Measurements from ENCODE around the gene NME4.
"Not testable (repeated sequence)": the region's sequence is repeated elsewhere in the genome, so short reads cannot be mapped to it uniquely, and the experiment has no call there.

The NME4 gene

DNA sequence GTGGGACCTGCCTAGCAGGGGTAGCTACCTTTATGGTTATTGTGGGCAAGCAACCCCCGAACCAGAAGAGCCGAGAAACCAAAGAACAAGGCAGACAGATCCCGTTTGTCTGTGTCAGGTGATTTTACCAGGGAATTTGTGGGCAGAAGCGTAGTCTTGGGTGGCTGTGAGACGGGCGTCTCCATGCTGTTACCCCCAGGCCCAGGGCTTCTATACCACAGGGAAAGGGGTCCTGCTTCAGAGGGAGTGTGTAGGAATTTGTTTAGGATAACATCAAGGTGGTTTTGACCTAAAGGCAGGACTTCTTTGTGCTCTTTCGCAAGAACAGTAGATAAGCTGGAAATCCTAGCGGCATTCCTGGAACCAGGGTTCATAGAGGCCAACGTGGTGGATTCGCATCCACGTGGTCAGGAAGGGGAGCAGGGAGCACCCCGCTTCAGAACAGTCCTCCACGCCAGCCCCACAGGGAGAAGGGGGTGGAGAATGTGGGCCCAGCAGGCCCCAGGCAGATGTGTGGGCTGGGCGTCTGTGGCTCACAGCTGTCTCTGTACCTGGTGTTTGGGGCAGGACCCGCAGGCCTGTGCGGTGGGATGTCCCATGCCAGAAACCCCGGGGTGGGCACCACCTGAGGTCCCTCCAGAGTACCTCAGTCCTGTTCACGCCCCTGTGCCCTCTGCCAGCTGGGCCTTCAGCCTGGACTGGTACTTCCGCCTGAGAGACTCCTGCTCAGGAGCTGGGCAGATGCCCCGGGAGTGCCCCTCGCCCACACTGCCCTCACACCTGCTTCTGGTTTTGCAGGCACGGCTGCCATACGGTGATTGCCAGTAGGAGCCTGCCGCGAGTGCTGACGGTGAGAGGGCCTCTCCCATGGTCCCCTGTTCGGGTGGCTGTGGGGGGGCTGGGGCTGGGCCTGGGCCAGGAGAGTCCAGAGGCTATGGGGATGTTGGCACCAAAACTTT, 8.8 kb downstream of the NME4 start:
- no peak overlapping the region for H3K9ac ChIP-seq (ENCODE audit: low read length)
- no peaks in the 10 kb centered on the region for H3K9me3 ChIP-seq (ENCODE audit: low read length)
- H3K4me3 ChIP-seq (ENCODE audit: low read depth in 1 of 2, low read length in 2 of 2) = no peak overlapping the region
- no peaks in the 10 kb centered on the region for H3K36me3 ChIP-seq (ENCODE audit: insufficient read depth, low read length)
- H3K4me1 ChIP-seq (ENCODE audit: insufficient read depth, low read length) = no peaks in the 10 kb centered on the region
- H3K27me3 ChIP-seq (ENCODE audit: control insufficient read depth in 1 of 2, insufficient read depth in 2 of 2, low read length in 2 of 2) = no peaks in the 10 kb centered on the region
- H3K27ac ChIP-seq (ENCODE audit: low read depth, low read length) = no peak overlapping the region

DNA sequence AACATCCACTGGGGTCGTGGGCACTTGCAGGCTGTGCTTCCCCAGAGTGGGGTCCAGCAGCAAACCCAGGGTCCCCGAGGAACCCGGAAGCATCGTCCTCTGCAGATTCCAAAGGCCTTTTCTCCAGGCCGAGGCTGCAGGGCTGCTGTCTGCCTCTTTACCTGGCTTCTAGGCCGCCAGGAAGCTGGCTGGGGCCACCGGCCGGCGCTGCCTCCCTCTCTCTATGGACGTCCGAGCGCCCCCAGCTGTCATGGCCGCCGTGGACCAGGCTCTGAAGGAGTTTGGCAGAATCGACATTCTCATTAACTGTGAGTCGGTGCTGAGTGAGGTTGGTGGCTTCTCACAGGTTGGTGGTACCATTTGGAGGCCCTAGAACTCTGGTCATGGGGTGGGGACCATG, 10.3 kb downstream of the NME4 start:
- no peaks in the 10 kb centered on the region for H3K9me3 ChIP-seq (ENCODE audit: low read length)
- H3K4me3 ChIP-seq (ENCODE audit: low read depth in 1 of 2, low read length in 2 of 2) = no peak overlapping the region
- no peaks in the 10 kb centered on the region for H3K27me3 ChIP-seq (ENCODE audit: control insufficient read depth in 1 of 2, insufficient read depth in 2 of 2, low read length in 2 of 2)
- H3K9ac ChIP-seq (ENCODE audit: low read length) = no peak overlapping the region
- no peak overlapping the region for H3K27ac ChIP-seq (ENCODE audit: low read depth, low read length)
- H3K36me3 ChIP-seq (ENCODE audit: insufficient read depth, low read length) = no peaks in the 10 kb centered on the region
- H3K4me1 ChIP-seq (ENCODE audit: insufficient read depth, low read length) = no peaks in the 10 kb centered on the region

DNA sequence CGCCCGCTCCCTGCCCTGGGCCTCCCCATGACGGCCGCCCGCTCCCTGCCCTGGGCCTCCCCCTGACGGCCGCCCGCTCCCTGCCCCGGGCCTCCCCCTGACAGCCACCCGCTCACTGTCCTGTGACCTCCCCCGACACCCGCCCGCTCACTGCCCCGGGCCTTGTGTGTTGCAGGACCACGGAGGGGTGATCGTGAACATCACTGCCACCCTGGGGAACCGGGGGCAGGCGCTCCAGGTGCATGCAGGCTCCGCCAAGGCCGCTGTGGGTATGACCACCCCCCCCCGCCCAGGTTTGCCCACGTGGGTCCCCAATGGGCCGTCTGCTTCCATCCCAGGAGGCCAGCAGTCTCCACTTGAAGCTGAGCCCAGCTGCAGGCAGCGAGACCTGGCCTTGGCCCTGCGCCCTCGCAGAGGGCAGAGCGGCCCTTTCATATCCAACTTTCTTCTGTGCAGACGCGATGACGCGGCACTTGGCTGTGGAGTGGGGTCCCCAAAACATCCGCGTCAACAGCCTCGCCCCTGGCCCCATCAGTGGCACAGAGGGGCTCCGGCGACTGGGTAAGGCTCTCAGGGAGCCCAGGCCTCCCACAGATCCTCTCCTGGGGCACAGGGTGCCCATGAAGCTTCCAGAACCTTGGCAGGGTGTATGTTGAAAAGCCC, 13.6 kb downstream of the NME4 start:
- H3K36me3 ChIP-seq (ENCODE audit: insufficient read depth, low read length) = no peaks in the 10 kb centered on the region
- no peaks in the 10 kb centered on the region for H3K27me3 ChIP-seq (ENCODE audit: control insufficient read depth in 1 of 2, insufficient read depth in 2 of 2, low read length in 2 of 2)
- H3K4me1 ChIP-seq (ENCODE audit: insufficient read depth, low read length) = no peaks in the 10 kb centered on the region
- H3K9ac ChIP-seq (ENCODE audit: low read length) = no peak overlapping the region
- no peaks in the 10 kb centered on the region for H3K9me3 ChIP-seq (ENCODE audit: low read length)
- H3K4me3 ChIP-seq (ENCODE audit: low read depth in 1 of 2, low read length in 2 of 2) = no peak overlapping the region
- no peak overlapping the region for H3K27ac ChIP-seq (ENCODE audit: low read depth, low read length)

- Histone ChIP-seq H3K27me3 (ENCODE audit: control insufficient read depth in 1 of 2, insufficient read depth in 2 of 2, low read length in 2 of 2) (no peaks in the 10 kb centered on the region), H3K9ac (ENCODE audit: low read length) (no peak overlapping the region), H3K9me3 (ENCODE audit: low read length) (no peaks in the 10 kb centered on the region), H3K4me3 (ENCODE audit: low read depth in 1 of 2, low read length in 2 of 2) (no peak overlapping the region), H3K27ac (ENCODE audit: low read depth, low read length) (no peak overlapping the region), H3K4me1 (ENCODE audit: insufficient read depth, low read length) (no peaks in the 10 kb centered on the region), H3K36me3 (ENCODE audit: insufficient read depth, low read length) (no peaks in the 10 kb centered on the region)
Observed at GRCh38 chr16:411576-412265, 14.7 kb downstream of the NME4 start.

GRCh38 chr16:414395-415169, 17.6 kb downstream of the NME4 start:
- Histone ChIP-seq H3K9me3 (ENCODE audit: low read length) (no peaks in the 10 kb centered on the region), H3K4me3 (ENCODE audit: low read depth in 1 of 2, low read length in 2 of 2) (no peak overlapping the region), H3K27me3 (ENCODE audit: control insufficient read depth in 1 of 2, insufficient read depth in 2 of 2, low read length in 2 of 2) (no peaks in the 10 kb centered on the region), H3K9ac (ENCODE audit: low read length) (no peak overlapping the region), H3K27ac (ENCODE audit: low read depth, low read length) (no peak overlapping the region), H3K36me3 (ENCODE audit: insufficient read depth, low read length) (no peaks in the 10 kb centered on the region), H3K4me1 (ENCODE audit: insufficient read depth, low read length) (no peaks in the 10 kb centered on the region)

GRCh38 chr16:415170-415498, 18.1 kb downstream of the NME4 start:
- not testable (repeated sequence) for H3K27ac ChIP-seq (ENCODE audit: low read depth, low read length); H3K36me3 ChIP-seq (ENCODE audit: insufficient read depth, low read length); H3K9ac ChIP-seq (ENCODE audit: low read length); H3K4me3 ChIP-seq (ENCODE audit: low read depth in 1 of 2, low read length in 2 of 2); H3K4me1 ChIP-seq (ENCODE audit: insufficient read depth, low read length); H3K27me3 ChIP-seq (ENCODE audit: control insufficient read depth in 1 of 2, insufficient read depth in 2 of 2, low read length in 2 of 2); H3K9me3 ChIP-seq (ENCODE audit: low read length)

- H3K36me3 ChIP-seq (ENCODE audit: insufficient read depth, low read length); H3K9ac ChIP-seq (ENCODE audit: low read length); H3K4me3 ChIP-seq (ENCODE audit: low read depth in 1 of 2, low read length in 2 of 2); H3K27ac ChIP-seq (ENCODE audit: low read depth, low read length); H3K9me3 ChIP-seq (ENCODE audit: low read length); H3K27me3 ChIP-seq (ENCODE audit: control insufficient read depth in 1 of 2, insufficient read depth in 2 of 2, low read length in 2 of 2): not testable (repeated sequence)
- H3K4me1 ChIP-seq (ENCODE audit: insufficient read depth, low read length) = peaks cover 19% of the 10 kb centered on the region
Observed at GRCh38 chr16:422179-422578, 25.2 kb downstream of the NME4 start.

DNA sequence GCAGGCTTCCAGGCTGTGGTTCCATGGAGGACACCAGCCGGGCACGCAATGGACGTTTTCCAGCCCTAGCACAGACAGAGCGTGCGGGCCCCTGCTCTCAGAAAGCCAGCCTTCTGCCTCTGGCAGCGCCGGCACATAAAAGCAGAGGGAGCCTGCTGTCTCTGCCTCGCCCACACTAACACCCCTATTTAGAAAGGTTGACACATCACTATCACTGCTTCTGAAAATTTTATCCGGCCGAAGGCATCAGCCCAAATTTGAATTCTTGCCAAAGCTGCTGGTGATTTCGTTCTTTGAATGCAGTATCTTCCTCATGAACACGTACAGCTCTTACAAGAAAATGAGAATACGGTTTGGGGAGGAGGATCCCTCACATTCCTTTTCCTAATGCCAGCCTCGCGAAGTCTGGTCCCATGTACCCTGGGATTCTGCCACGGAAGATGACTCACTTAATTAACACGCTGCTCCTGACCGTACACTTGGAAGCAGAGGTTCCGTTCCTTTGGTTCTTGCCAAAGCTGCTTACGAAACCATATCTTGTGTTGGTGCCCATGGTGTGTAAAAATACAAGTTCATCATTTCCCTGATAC, 27.1 kb downstream of the NME4 start:
- H3K4me3 ChIP-seq (ENCODE audit: low read depth in 1 of 2, low read length in 2 of 2) = peak overlapping the region; percentile 55 to 68
- no peaks in the 10 kb centered on the region for H3K27me3 ChIP-seq (ENCODE audit: control insufficient read depth in 1 of 2, insufficient read depth in 2 of 2, low read length in 2 of 2)
- peak overlapping the region; percentile 96 for H3K27ac ChIP-seq (ENCODE audit: low read depth, low read length)
- H3K9me3 ChIP-seq (ENCODE audit: low read length) = no peaks in the 10 kb centered on the region
- no peaks in the 10 kb centered on the region for H3K36me3 ChIP-seq (ENCODE audit: insufficient read depth, low read length)
- H3K9ac ChIP-seq (ENCODE audit: low read length) = peak overlapping the region; percentile 74
- peaks cover 23% of the 10 kb centered on the region for H3K4me1 ChIP-seq (ENCODE audit: insufficient read depth, low read length)

GRCh38 chr16:424623-425081, 27.7 kb downstream of the NME4 start:
- Histone ChIP-seq H3K9me3 (ENCODE audit: low read length) (no peaks in the 10 kb centered on the region), H3K4me3 (ENCODE audit: low read depth in 1 of 2, low read length in 2 of 2) (peak overlapping the region; percentile 55 to 68), H3K36me3 (ENCODE audit: insufficient read depth, low read length) (no peaks in the 10 kb centered on the region), H3K4me1 (ENCODE audit: insufficient read depth, low read length) (peaks cover 23% of the 10 kb centered on the region), H3K9ac (ENCODE audit: low read length) (peak overlapping the region; percentile 74), H3K27me3 (ENCODE audit: control insufficient read depth in 1 of 2, insufficient read depth in 2 of 2, low read length in 2 of 2) (no peaks in the 10 kb centered on the region), H3K27ac (ENCODE audit: low read depth, low read length) (peak overlapping the region; percentile 96)

DNA sequence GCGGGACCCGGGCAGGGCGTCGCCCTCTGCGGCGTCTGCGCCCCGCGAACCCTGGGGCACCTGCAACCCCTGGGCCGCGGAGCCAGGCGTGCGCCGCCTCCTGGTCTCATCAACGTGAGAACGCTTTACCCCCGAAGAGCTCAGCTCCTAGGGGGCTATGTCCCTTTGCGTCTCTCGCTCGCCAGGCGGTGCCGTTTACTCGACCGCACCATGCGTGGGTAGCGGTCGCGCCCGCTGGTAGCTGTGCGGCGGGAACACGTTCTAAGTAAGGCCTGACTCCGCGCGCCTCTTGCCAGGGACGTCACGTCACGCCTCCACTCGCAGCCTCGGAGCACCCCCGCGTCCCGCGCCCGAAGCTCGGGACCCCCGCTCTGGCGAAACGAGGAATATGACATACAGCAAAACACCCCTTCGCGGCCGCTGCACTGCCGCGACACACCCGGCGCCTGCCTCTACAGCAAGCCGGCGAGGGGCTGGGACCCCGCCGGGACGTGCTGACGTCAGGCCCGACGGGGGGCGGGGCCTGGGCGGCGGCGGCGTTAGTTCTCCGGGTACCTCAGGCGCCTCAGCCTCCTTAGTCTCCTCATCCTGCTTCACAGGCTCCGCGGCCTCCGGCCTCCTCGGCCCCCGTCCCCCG, 28.2 kb downstream of the NME4 start, which contains the start of gene RAB11FIP3:
TSS of gene RAB11FIP3 (plus strand) at position 568 of the 637 bp plus-strand sequence. CDS start 358 bp downstream, outside the sequence.
- Histone ChIP-seq H3K9ac (ENCODE audit: low read length) (peak within 1 kb of the TSS; percentile 74), H3K4me1 (ENCODE audit: insufficient read depth, low read length) (peaks cover 23% of the 10 kb centered on the region), H3K4me3 (ENCODE audit: low read depth in 1 of 2, low read length in 2 of 2) (peak within 1 kb of the TSS; percentile 64 to 68), H3K27me3 (ENCODE audit: control insufficient read depth in 1 of 2, insufficient read depth in 2 of 2, low read length in 2 of 2) (no peaks in the 10 kb centered on the region), H3K9me3 (ENCODE audit: low read length) (no peaks in the 10 kb centered on the region), H3K27ac (ENCODE audit: low read depth, low read length) (peak within 1 kb of the TSS; percentile 96), H3K36me3 (ENCODE audit: insufficient read depth, low read length) (no peaks in the 10 kb centered on the region)
